Uterus (tissue), 4 donors: ENCODE results near the gene OR52E5. TPM values are rescaled to one million over a fixed set of nuclear protein-coding genes. Genes with fewer than 3 reads are reported as not detected.

Experiments used
- DNase-seq, 2 donors: peaks; one replicate each; pipeline ENCODE4 v3.0.0-alpha.2; 2019 to 2020
- H3K27ac ChIP-seq, 2 donors: fragments of 200-600 bp; sonication (generic); 1 replicate in 1 of 2; 2 replicates in 1 of 2; pipeline ENCODE4 v1.5.1; 2016 to 2018
- H3K27me3 ChIP-seq, 2 donors: fragments of 200-600 bp; sonication (generic); one replicate each; pipeline ENCODE4 v1.5.1; 2018 to 2019; ENCODE audit warnings: control low read depth in 1 of 2
- H3K36me3 ChIP-seq, 2 donors: fragments of 200-600 bp; sonication (generic); one replicate each; pipeline ENCODE4 v1.5.1; 2019; ENCODE audit warnings: control low read depth in 1 of 2
- H3K4me1 ChIP-seq, 2 donors: fragments of 200-600 bp; sonication (generic); one replicate each; pipeline ENCODE4 v1.5.1; 2018 to 2019; ENCODE audit warnings: control low read depth in 1 of 2
- H3K4me3 ChIP-seq, 2 donors: fragments of 200-600 bp; sonication (generic); 1 replicate in 1 of 2; 2 replicates in 1 of 2; pipeline ENCODE4 v1.5.1; 2018 to 2019; ENCODE audit warnings: mild to moderate bottlenecking in 1 of 2
- H3K9me3 ChIP-seq, 2 donors: fragments of 200-600 bp; sonication (generic); one replicate each; pipeline ENCODE4 v1.5.1; 2019; ENCODE audit warnings: control low read depth in 1 of 2
- CTCF ChIP-seq, 4 experiments: fragments of 200-600 bp in 2 of 4; fragments of 450-650 bp in 2 of 4; sonication (generic) in 2 of 4; IDR thresholded peaks; one replicate each; pipeline ENCODE4 v1.5.1; 2016 to 2019; ENCODE audit warnings: antibody characterized with exemption in 4 of 4, mild to moderate bottlenecking in 2 of 4, moderate library complexity in 1 of 4
- POLR2A ChIP-seq, 2 donors: fragments of 450-650 bp; IDR thresholded peaks; one replicate each; pipeline ENCODE4 v1.6.1; 2016; ENCODE audit warnings: antibody characterized with exemption in 2 of 2, mild to moderate bottlenecking in 1 of 2, moderate library complexity in 1 of 2
- intact Hi-C: fragments of 100-400 bp; cut with DNase I; formaldehyde crosslinking; loops from one replicate; pipeline ENCODE4 v1.15.1; 2023; ENCODE audit warnings: low total_unique reads
- total RNA-seq, 4 donors: library from RNA; depleted of rRNA in 3 of 4; stranded (reverse); fragments of >200 nt in 3 of 4; gene quantifications; one replicate each; pipeline versions ENCODE4 v1.1.0 to v1.2.4, GENCODE V29; 2014 to 2023
- donor health status: DM: yes; HTN: yes; CAD: no.

The OR52E5 gene
- total RNA-seq, result not detected

GRCh38 chr11:5892908-5893307 is at the start of gene OR52E5:
OR52E5 (plus strand) TSS chr11:5893208; CDS start chr11:5900777, 7,569 bp downstream.
- Histone ChIP-seq H3K9me3 (no peaks in the 10 kb centered on the region), H3K36me3 (no peaks in the 10 kb centered on the region), H3K4me3 (no peak within 1 kb of the TSS), H3K27me3 (no peaks in the 10 kb centered on the region), H3K27ac (no peak within 1 kb of the TSS), H3K4me1 (no peaks in the 10 kb centered on the region)
- no peak for DNase-seq
- TF ChIP-seq POLR2A (IDR thresholded peaks at IDR 0.05) (no peak), CTCF (IDR thresholded peaks at IDR 0.05) (no peak)
- intact Hi-C loops, result no loop called here

GRCh38 chr11:5846701-5847100 is 46.3 kb upstream of the OR52E5 start:
- H3K36me3 ChIP-seq, result no peaks in the 10 kb centered on the region
- no peaks in the 10 kb centered on the region for H3K27me3 ChIP-seq
- H3K27ac ChIP-seq, result no peak overlapping the region
- no peaks in the 10 kb centered on the region for H3K4me1 ChIP-seq
- DNase-seq, result no peak
- H3K9me3 ChIP-seq, result no peaks in the 10 kb centered on the region
- intact Hi-C loops, result no loop called here
- no peak overlapping the region for H3K4me3 ChIP-seq
- no peak for TF ChIP-seq CTCF (IDR thresholded peaks at IDR 0.05)
- TF ChIP-seq POLR2A (IDR thresholded peaks at IDR 0.05), result no peak

GRCh38 chr11:5847711-5848110 is 45.3 kb upstream of the OR52E5 start:
- DNase-seq, result no peak
- Histone ChIP-seq H3K9me3 (no peaks in the 10 kb centered on the region), H3K4me1 (no peaks in the 10 kb centered on the region), H3K4me3 (no peak overlapping the region), H3K27ac (no peak overlapping the region), H3K36me3 (no peaks in the 10 kb centered on the region), H3K27me3 (no peaks in the 10 kb centered on the region)
- intact Hi-C loops, result no loop called here
- TF ChIP-seq POLR2A (IDR thresholded peaks at IDR 0.05), result no peak
- TF ChIP-seq CTCF (IDR thresholded peaks at IDR 0.05), result no peak

- H3K27ac ChIP-seq, result no peak overlapping the region
- H3K4me3 ChIP-seq, result no peak overlapping the region
- intact Hi-C loops, result no loop called here
- H3K27me3 ChIP-seq, result no peaks in the 10 kb centered on the region
- DNase-seq, result no peak
- TF ChIP-seq POLR2A (IDR thresholded peaks at IDR 0.05) (no peak), CTCF (IDR thresholded peaks at IDR 0.05) (no peak)
- no peaks in the 10 kb centered on the region for H3K36me3 ChIP-seq
- no peaks in the 10 kb centered on the region for H3K9me3 ChIP-seq
- no peaks in the 10 kb centered on the region for H3K4me1 ChIP-seq
These were observed 42.0 kb upstream of the OR52E5 start for GRCh38 chr11:5851002-5851401.

- Histone ChIP-seq H3K27me3 (no peaks in the 10 kb centered on the region), H3K36me3 (no peaks in the 10 kb centered on the region), H3K9me3 (no peaks in the 10 kb centered on the region), H3K27ac (no peak within 1 kb of the TSS), H3K4me3 (no peak within 1 kb of the TSS), H3K4me1 (no peaks in the 10 kb centered on the region)
- DNase-seq, result no peak
- intact Hi-C loops, result no loop called here
- TF ChIP-seq CTCF (IDR thresholded peaks at IDR 0.05), result no peak
- no peak for TF ChIP-seq POLR2A (IDR thresholded peaks at IDR 0.05)
These were observed 35.4 kb upstream of the OR52E5 start, which contains the start of gene OR52E8 for GRCh38 chr11:5857590-5857989. OR52E8 (minus strand) TSS chr11:5857690; CDS start chr11:5857690, 0 bp downstream.
